DND-41 (cell line): ENCODE measurements around the gene COL9A3.

Experiments
- CTCF ChIP-seq: IDR thresholded peaks from 2 replicates; pipeline ENCODE4 v1.5.1; 2012; ENCODE audit warnings: borderline replicate concordance, low read length, moderate library complexity, mild to moderate bottlenecking; ENCODE audit not compliant: poor library complexity, severe bottlenecking; ENCODE audit errors: extremely low read depth
- EZH2 ChIP-seq: IDR thresholded peaks from 3 replicates; pipeline ENCODE4 v1.6.1; 2012; ENCODE audit warnings: borderline replicate concordance, low read depth, mild to moderate bottlenecking, moderate library complexity, low read length, inconsistent platforms; ENCODE audit not compliant: severe bottlenecking

- TF ChIP-seq CTCF = no peak
- TF ChIP-seq EZH2 = no peak
Measured at GRCh38 chr20:62881662-62882395, 65.0 kb downstream of the COL9A3 start.
